Neuronal stem cell (in vitro differentiated cells): ENCODE measurements around the gene METTL24.

Source experiments
- DNase-seq: peaks from one replicate; pipeline ENCODE4 v3.0.0-alpha.2; 2013; ENCODE audit warnings: low spot score
- H2AFZ ChIP-seq: one replicate; pipeline ENCODE4 v1.6.1; 2013; ENCODE audit warnings: mild to moderate bottlenecking, low read length, inconsistent platforms
- H2AK5ac ChIP-seq: 2 replicates; pipeline ENCODE4 v1.6.1; 2013; ENCODE audit warnings: low read depth, mild to moderate bottlenecking, inconsistent platforms, low read length, moderate library complexity, mixed read lengths
- H2BK120ac ChIP-seq: 2 replicates; pipeline ENCODE4 v1.6.1; 2013; ENCODE audit warnings: low read depth, mild to moderate bottlenecking, inconsistent platforms, low read length, moderate library complexity, mixed read lengths
- H2BK12ac ChIP-seq: one replicate; pipeline ENCODE4 v1.6.1; 2013; ENCODE audit warnings: low read length, inconsistent platforms
- H2BK15ac ChIP-seq: 2 replicates; pipeline ENCODE4 v1.6.1; 2013; ENCODE audit warnings: mild to moderate bottlenecking, low read length, inconsistent platforms, mixed read lengths
- H2BK5ac ChIP-seq: one replicate; pipeline ENCODE4 v1.6.1; 2013; ENCODE audit warnings: inconsistent platforms, mild to moderate bottlenecking, low read length, moderate library complexity
- H3K14ac ChIP-seq: one replicate; pipeline ENCODE4 v1.6.1; 2013; ENCODE audit warnings: low read length, inconsistent platforms
- H3K18ac ChIP-seq: 2 replicates; pipeline ENCODE4 v1.6.1; 2013; ENCODE audit warnings: low read length, inconsistent platforms
- H3K23ac ChIP-seq: 2 replicates; pipeline ENCODE4 v1.6.1; 2013; ENCODE audit warnings: low read depth, mild to moderate bottlenecking, mixed read lengths, low read length, inconsistent platforms; ENCODE audit not compliant: poor library complexity
- H3K27ac ChIP-seq: replicated peaks from 3 replicates; pipeline ENCODE4 v1.5.1; 2013; ENCODE audit warnings: low read length, inconsistent platforms
- H3K27me3 ChIP-seq, 3 experiments: 2 replicates each; pipeline ENCODE4 v1.6.1; 2013; ENCODE audit warnings: low read length in 3 of 3, mild to moderate bottlenecking in 2 of 3, inconsistent platforms in 1 of 3, low read depth in 1 of 3, mixed read lengths in 1 of 3, moderate library complexity in 1 of 3; ENCODE audit not compliant: control insufficient read depth in 3 of 3, insufficient read depth in 3 of 3
- H3K36me3 ChIP-seq, 2 donors: replicated peaks in 1 of 2; 2 replicates each; pipeline ENCODE4 v1.6.1; 2013; ENCODE audit warnings: low read length in 2 of 2; ENCODE audit not compliant: control insufficient read depth in 2 of 2, insufficient read depth in 2 of 2
- H3K4ac ChIP-seq: 2 replicates; pipeline ENCODE4 v1.6.1; 2013; ENCODE audit warnings: inconsistent platforms, mild to moderate bottlenecking, low read length, moderate library complexity
- H3K4me1 ChIP-seq, 2 donors: 1 replicate in 1 of 2; 2 replicates in 1 of 2; pipeline ENCODE4 v1.6.1; 2013; ENCODE audit warnings: low read length in 2 of 2, low read depth in 1 of 2; ENCODE audit not compliant: control insufficient read depth in 2 of 2, insufficient read depth in 1 of 2
- H3K4me2 ChIP-seq: one replicate; pipeline ENCODE4 v1.6.1; 2013; ENCODE audit warnings: mild to moderate bottlenecking, low read length, inconsistent platforms; ENCODE audit not compliant: insufficient read depth, poor library complexity, severe bottlenecking
- H3K4me3 ChIP-seq, 2 donors: 2 replicates each; pipeline ENCODE4 v1.5.1; 2013; ENCODE audit warnings: low read length in 2 of 2, mild to moderate bottlenecking in 2 of 2, inconsistent platforms in 1 of 2, moderate library complexity in 1 of 2
- H3K79me1 ChIP-seq: one replicate; pipeline ENCODE4 v1.6.1; 2013; ENCODE audit warnings: low read depth, mild to moderate bottlenecking, inconsistent platforms, low read length, moderate library complexity
- H3K9ac ChIP-seq: one replicate; pipeline ENCODE4 v1.6.1; 2013; ENCODE audit warnings: mild to moderate bottlenecking, low read depth, low read length, inconsistent platforms; ENCODE audit not compliant: poor library complexity
- H3K9me3 ChIP-seq, 2 donors: replicated peaks in 1 of 2; 2 replicates each; pipeline versions ENCODE3 to v1.6.1; 2013; ENCODE audit warnings: low read length in 2 of 2, mild to moderate bottlenecking in 2 of 2, inconsistent platforms in 1 of 2, low read depth in 1 of 2, mixed read lengths in 1 of 2, moderate library complexity in 1 of 2; ENCODE audit not compliant: control insufficient read depth in 2 of 2, insufficient read depth in 1 of 2
- H4K8ac ChIP-seq: one replicate; pipeline ENCODE4 v1.6.1; 2013; ENCODE audit warnings: low read depth, mild to moderate bottlenecking, inconsistent platforms, low read length, moderate library complexity
- H4K91ac ChIP-seq: one replicate; pipeline ENCODE4 v1.6.1; 2013; ENCODE audit warnings: low read length, low read depth, mild to moderate bottlenecking, inconsistent platforms; ENCODE audit not compliant: poor library complexity
- WGBS, 2 donors: extraction: QIAGEN DNeasy Blood & Tissue Kit; methylation state at CpG; one replicate each; pipeline ENCODE4 v1.1.7; 2013; ENCODE audit warnings: missing lambda C conversion rate in 2 of 2, mixed read lengths in 1 of 2; ENCODE audit not compliant: insufficient read length in 2 of 2, insufficient replicate concordance in 1 of 2; ENCODE audit errors: extremely low coverage in 2 of 2; 5-methylcytosine and 5-hydroxymethylcytosine counted together

Gene METTL24

GRCh38 chr6:110326057-110326456 is 32.1 kb downstream of the METTL24 start:
- H3K4me1 ChIP-seq = peaks cover 26 to 38% of the 10 kb centered on the region in 2 donors
- H4K8ac ChIP-seq = no peak overlapping the region
- WGBS, 2 donors = no CpG with 5 or more reads among the region's 3 CpGs
- no peaks in the 10 kb centered on the region for H3K36me3 ChIP-seq
- H2AFZ ChIP-seq = no peak overlapping the region
- H3K14ac ChIP-seq = no peak overlapping the region
- no peak for DNase-seq
- no peak overlapping the region for H3K4me2 ChIP-seq
- no peaks in the 10 kb centered on the region for H3K9me3 ChIP-seq
- no peak overlapping the region for H3K4ac ChIP-seq
- H2AK5ac ChIP-seq = no peak overlapping the region
- H3K9ac ChIP-seq = no peak overlapping the region
- H3K27me3 ChIP-seq = no peaks in the 10 kb centered on the region
- no peak overlapping the region for H3K4me3 ChIP-seq
- H3K27ac ChIP-seq = no peak overlapping the region
- no peaks in the 10 kb centered on the region for H3K79me1 ChIP-seq
- H2BK120ac ChIP-seq = no peak overlapping the region
- no peak overlapping the region for H2BK5ac ChIP-seq
- no peak overlapping the region for H2BK12ac ChIP-seq
- H2BK15ac ChIP-seq = no peak overlapping the region
- H3K18ac ChIP-seq = no peak overlapping the region
- no peak overlapping the region for H4K91ac ChIP-seq
- H3K23ac ChIP-seq = no peak overlapping the region

- Histone ChIP-seq H4K8ac (no peak overlapping the region), H2BK120ac (no peak overlapping the region), H2AFZ (peak overlapping the region; percentile 38), H3K27ac (no peak overlapping the region), H3K4me2 (no peak overlapping the region), H3K23ac (no peak overlapping the region), H3K79me1 (no peaks in the 10 kb centered on the region), H3K9me3 (no peaks in the 10 kb centered on the region), H2BK12ac (no peak overlapping the region), H3K27me3 (no peaks in the 10 kb centered on the region), H2BK5ac (no peak overlapping the region), H3K18ac (no peak overlapping the region), H2AK5ac (no peak overlapping the region), H4K91ac (no peak overlapping the region), H3K4me1 (peaks cover 26 to 38% of the 10 kb centered on the region in 2 donors), H2BK15ac (no peak overlapping the region), H3K14ac (no peak overlapping the region), H3K9ac (no peak overlapping the region), H3K4ac (no peak overlapping the region), H3K4me3 (no peak overlapping the region), H3K36me3 (no peaks in the 10 kb centered on the region)
- no peak for DNase-seq
Measured at GRCh38 chr6:110325197-110325596, 33.0 kb downstream of the METTL24 start.

DNA sequence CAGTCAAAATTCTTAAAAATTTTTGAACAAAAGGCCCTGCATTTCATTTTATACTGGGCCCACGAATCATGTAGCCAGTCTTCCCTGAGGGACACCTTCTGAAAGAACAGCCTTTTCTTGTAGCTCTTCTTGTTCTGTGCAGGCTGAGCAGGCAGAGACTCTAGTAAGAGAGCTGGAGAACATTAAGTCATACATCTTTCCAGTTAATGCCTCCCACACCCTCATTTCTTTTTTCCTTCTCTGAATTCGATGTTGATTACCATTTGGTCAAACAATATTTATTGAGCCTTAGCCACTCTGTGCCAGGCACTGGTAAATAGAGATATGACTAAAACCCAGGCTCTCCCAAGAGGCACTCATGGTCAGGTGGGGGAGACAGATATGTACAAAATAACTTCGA is 33.6 kb downstream of the METTL24 start:
- Histone ChIP-seq H3K18ac (no peak overlapping the region), H4K91ac (no peak overlapping the region), H2AK5ac (no peak overlapping the region), H3K4ac (no peak overlapping the region), H3K4me2 (no peak overlapping the region), H3K79me1 (no peaks in the 10 kb centered on the region), H3K27ac (no peak overlapping the region), H4K8ac (no peak overlapping the region), H3K27me3 (no peaks in the 10 kb centered on the region), H3K9ac (no peak overlapping the region), H2AFZ (no peak overlapping the region), H2BK120ac (no peak overlapping the region), H3K9me3 (no peaks in the 10 kb centered on the region), H3K36me3 (no peaks in the 10 kb centered on the region), H3K4me1 (peaks cover 20 to 32% of the 10 kb centered on the region in 2 donors), H2BK5ac (no peak overlapping the region), H3K4me3 (no peak overlapping the region), H2BK15ac (no peak overlapping the region), H3K14ac (no peak overlapping the region), H2BK12ac (no peak overlapping the region), H3K23ac (no peak overlapping the region)
- no peak for DNase-seq
- WGBS, 2 donors = no CpG with 5 or more reads among the region's 3 CpGs

GRCh38 chr6:110323258-110323657 is 34.9 kb downstream of the METTL24 start:
- no peaks in the 10 kb centered on the region for H3K36me3 ChIP-seq
- H3K9ac ChIP-seq = no peak overlapping the region
- H2BK12ac ChIP-seq = no peak overlapping the region
- no peak overlapping the region for H3K4ac ChIP-seq
- peaks cover 17 to 25% of the 10 kb centered on the region in 2 donors for H3K4me1 ChIP-seq
- H3K79me1 ChIP-seq = no peaks in the 10 kb centered on the region
- no peak overlapping the region for H3K4me3 ChIP-seq
- no peak overlapping the region for H2BK15ac ChIP-seq
- peak overlapping the region; percentile 80 for H2AFZ ChIP-seq
- H3K9me3 ChIP-seq = no peaks in the 10 kb centered on the region
- no CpG with 5 or more reads among the region's 4 CpGs for WGBS, 2 donors
- DNase-seq = no peak
- H4K8ac ChIP-seq = no peak overlapping the region
- H3K23ac ChIP-seq = no peak overlapping the region
- H4K91ac ChIP-seq = no peak overlapping the region
- peak overlapping the region; percentile 67 for H3K18ac ChIP-seq
- H3K27ac ChIP-seq = no peak overlapping the region
- no peaks in the 10 kb centered on the region for H3K27me3 ChIP-seq
- peak overlapping the region; percentile 41 for H2AK5ac ChIP-seq
- no peak overlapping the region for H3K4me2 ChIP-seq
- no peak overlapping the region for H3K14ac ChIP-seq
- no peak overlapping the region for H2BK5ac ChIP-seq
- no peak overlapping the region for H2BK120ac ChIP-seq
